ENCODE measurements around the gene CHD3. TPM values are rescaled to one million over a fixed set of nuclear protein-coding genes. Genes with fewer than 3 reads are reported as not detected.
A peak's percentile ranks its signal among the peaks of the same experiment; 100 is the strongest.

CHD3 gene
- total and polyA plus RNA-seq, 3 donors from 2014 or later, result 62.3 to 123 (median 111) TPM

DNA sequence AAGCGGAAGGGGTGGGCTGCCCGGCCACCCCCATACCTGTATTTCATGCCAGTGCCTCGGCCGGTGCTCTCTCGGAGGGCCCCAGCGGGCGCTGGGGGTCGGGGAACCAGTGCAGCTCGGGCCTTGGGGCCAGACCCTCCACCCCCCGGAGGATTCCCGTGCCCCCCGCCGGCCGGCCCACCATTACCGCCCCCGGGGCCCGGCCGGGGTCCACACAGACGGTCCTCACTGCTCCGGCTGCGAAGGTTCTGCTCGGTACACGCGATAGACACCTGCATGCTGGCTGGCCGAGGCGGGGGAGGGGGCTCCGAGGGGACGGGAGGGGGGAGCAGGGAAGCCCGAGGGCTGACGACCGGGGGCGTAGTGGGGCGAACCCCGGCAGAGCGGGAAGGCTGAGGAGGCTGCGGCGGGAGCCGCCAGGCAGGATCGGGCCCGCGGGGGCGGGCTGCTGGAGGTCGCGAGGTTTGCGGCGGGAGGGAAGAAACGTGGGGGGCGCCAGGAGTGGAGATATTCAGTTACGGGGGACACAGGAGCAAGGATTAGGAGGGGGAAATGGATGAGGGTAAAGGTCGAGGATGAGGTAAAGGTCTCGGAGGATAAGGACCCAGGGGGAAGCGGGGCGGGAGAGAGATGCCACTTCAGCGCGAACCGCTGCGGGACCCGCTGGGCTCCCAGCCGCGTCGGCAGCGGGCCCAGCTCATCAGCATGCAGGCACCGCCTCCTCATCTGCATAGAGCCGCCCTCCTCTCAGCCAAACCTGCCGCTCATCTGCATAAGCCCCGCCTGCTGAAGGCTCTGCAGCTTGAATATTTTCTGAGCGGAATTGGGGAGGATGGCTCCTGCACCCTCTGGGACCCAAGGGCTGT, 40.8 kb downstream of the CHD3 start, which contains the start of gene KCNAB3:
KCNAB3 (minus strand) TSS at position 699 of the 866 bp plus-strand sequence; CDS start at position 278, 421 bp downstream.
- TF ChIP-seq, protein P1, sequence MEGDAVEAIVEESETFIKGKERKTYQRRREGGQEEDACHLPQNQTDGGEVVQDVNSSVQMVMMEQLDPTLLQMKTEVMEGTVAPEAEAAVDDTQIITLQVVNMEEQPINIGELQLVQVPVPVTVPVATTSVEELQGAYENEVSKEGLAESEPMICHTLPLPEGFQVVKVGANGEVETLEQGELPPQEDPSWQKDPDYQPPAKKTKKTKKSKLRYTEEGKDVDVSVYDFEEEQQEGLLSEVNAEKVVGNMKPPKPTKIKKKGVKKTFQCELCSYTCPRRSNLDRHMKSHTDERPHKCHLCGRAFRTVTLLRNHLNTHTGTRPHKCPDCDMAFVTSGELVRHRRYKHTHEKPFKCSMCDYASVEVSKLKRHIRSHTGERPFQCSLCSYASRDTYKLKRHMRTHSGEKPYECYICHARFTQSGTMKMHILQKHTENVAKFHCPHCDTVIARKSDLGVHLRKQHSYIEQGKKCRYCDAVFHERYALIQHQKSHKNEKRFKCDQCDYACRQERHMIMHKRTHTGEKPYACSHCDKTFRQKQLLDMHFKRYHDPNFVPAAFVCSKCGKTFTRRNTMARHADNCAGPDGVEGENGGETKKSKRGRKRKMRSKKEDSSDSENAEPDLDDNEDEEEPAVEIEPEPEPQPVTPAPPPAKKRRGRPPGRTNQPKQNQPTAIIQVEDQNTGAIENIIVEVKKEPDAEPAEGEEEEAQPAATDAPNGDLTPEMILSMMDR (IDR thresholded peaks at IDR 0.05), result no peak
- no peak for TF ChIP-seq POLR2A (IDR thresholded peaks at IDR 0.05)
- peak; percentile 81 for DNase-seq
- Histone ChIP-seq H3K27ac (no peak within 1 kb of the TSS), H3K9me3 (no peaks in the 10 kb centered on the region), H3K4me3 (peak within 1 kb of the TSS in 1 of 2 donors; percentile 49), H3K4me1 (peaks cover 22% of the 10 kb centered on the region), H3K36me3 (ENCODE audit: low read depth, missing control alignments) (no peaks in the 10 kb centered on the region), H3K27me3 (no peaks in the 10 kb centered on the region)
- intact Hi-C loops (cut with DNase I; ENCODE audit: low total_unique reads), result no loop called here
- 28 to 30% methylated on average over 47 to 67 of the region's 67 CpGs for WGBS, 2 donors

DNA sequence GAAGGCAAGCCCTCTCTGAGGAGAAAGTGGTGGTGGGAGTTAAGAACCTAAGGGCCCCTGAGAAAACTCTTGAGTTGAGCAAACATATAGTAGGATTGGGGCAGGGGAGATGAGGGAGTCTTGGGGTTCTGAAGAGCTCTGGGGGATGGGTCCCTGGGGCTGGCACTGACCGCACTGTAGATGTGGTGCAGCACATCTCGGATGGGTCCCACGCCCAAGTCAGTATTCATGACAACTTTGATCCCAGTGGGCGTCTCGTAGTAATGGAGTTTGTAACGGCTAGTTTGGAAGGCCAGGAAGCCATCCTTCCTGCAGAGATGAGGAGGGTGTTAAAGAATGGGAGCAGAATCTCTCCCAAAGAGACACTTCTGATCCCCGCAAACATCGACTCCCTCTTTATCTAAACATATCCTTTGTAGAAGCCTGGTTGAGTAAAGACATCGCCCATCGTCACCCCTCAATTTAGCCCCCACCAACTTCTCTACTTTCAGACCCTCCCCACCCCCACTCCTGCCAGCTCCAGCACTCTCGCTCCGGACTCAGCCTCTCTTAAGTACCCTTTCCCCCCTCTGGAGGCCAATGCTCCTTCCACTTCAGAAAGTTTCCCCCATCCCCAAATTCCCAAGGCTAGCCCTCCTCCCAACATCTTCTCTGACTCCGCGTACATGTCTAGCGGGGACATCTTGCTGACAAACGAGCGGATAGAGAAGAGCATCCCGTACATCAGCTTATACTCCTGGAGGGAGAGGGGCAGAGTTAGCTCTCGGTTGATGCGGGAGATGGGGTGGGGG, 42.4 kb downstream of the CHD3 start:
- TF ChIP-seq POLR2A (IDR thresholded peaks at IDR 0.05), result no peak
- TF ChIP-seq, protein P1 (IDR thresholded peaks at IDR 0.05), result no peak
- no peak for DNase-seq
- peaks cover 22% of the 10 kb centered on the region for H3K4me1 ChIP-seq
- intact Hi-C loops (cut with DNase I; ENCODE audit: low total_unique reads), result no loop called here
- no peaks in the 10 kb centered on the region for H3K36me3 ChIP-seq (ENCODE audit: low read depth, missing control alignments)
- H3K4me3 ChIP-seq, result peak overlapping the region; percentile 78 to 86
- H3K9me3 ChIP-seq, result no peaks in the 10 kb centered on the region
- peak overlapping the region in 1 of 2 donors; percentile 19 for H3K27ac ChIP-seq
- no peaks in the 10 kb centered on the region for H3K27me3 ChIP-seq
- WGBS, 2 donors, result 26 to 35% methylated on average over 20 of the region's 20 CpGs

DNA sequence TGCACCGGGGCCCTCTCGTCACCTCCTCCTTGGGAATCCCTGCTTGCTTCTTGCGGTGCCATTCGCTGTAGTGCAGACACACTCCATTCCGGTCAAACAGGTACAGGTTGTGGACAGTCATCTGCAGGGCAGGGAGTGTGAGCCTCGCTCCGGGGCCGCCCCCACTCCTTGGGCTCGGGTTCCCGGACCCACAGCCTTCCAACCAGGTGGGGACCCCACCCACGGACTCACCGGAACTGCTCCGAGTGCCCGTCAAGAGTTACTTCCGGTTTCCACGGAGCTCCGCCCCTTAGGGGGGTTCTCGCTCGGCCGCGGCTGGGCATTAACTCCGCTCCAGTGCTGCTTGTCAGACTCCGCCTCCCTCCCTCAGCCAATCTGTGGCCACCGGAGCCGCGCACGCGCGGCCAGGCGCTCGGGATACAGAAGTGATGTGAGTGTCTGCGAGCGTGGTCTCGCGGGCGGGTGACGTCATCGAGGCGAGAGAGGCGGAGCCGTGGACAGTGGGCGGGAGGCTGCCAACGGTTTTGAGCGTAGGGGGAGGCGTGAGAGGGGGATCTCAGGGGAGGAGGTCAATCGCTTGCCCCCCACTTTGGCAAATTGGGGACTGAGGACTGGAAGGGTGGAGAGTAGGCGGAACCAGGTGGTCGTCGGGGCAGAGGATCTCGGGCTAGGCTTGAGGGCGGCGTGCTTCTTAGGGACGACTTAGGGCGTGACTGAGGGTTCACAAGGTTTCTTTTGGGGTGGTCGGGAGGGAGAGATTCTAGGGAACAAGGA, 43.3 kb downstream of the CHD3 start, which contains the start of the genes CNTROB and TRAPPC1:
CNTROB (plus strand) TSS at position 498 of the 774 bp plus-strand sequence. CDS start 874 bp downstream, outside the sequence.
TRAPPC1 (minus strand) TSS at position 238 of the 774 bp plus-strand sequence; CDS start at position 121, 117 bp downstream.
- Histone ChIP-seq H3K27ac (peak within 1 kb of the TSS; percentile 15 to 79), H3K27me3 (no peaks in the 10 kb centered on the region), H3K4me3 (peak within 1 kb of the TSS; percentile 78 to 86), H3K9me3 (no peaks in the 10 kb centered on the region), H3K36me3 (ENCODE audit: low read depth, missing control alignments) (no peaks in the 10 kb centered on the region), H3K4me1 (peaks cover 22% of the 10 kb centered on the region)
- intact Hi-C loops (cut with DNase I; ENCODE audit: low total_unique reads), result no loop called here
- peak; percentile 100 for DNase-seq
- TF ChIP-seq, protein P1 (IDR thresholded peaks at IDR 0.05), result no peak
- TF ChIP-seq POLR2A (IDR thresholded peaks at IDR 0.05), result peak; percentile 80
- WGBS, 2 donors, result 0% methylated on average over 32 to 55 of the region's 55 CpGs

DNA sequence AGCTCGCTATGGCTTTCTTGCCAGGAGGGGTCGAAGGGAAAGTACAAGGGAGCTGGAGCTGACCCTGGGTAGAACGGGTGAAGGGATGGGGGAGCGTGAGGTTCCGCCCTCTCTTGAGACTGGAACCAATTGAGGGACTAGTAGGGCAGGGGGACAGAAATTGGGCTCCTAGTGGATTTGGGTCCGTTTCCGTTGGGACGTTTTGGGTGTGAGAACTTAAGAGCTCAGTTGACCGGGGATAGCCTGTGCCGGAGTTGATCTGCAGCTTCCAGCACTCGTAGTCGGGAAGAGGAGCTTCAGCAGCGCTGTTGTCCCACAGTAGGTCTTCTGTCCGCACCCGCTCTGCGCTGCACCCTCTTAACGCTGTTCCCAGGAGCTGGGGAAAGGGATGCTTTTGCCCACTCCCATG, 43.9 kb downstream of the CHD3 start:
- intact Hi-C loops (cut with DNase I; ENCODE audit: low total_unique reads), result no loop called here
- TF ChIP-seq POLR2A (IDR thresholded peaks at IDR 0.05), result no peak
- TF ChIP-seq, protein P1 (IDR thresholded peaks at IDR 0.05), result no peak
- 0 to 1% methylated on average over 14 to 17 of the region's 17 CpGs for WGBS, 2 donors
- Histone ChIP-seq H3K36me3 (ENCODE audit: low read depth, missing control alignments) (no peaks in the 10 kb centered on the region), H3K9me3 (no peaks in the 10 kb centered on the region), H3K27ac (peak overlapping the region; percentile 15 to 79), H3K4me3 (peak overlapping the region; percentile 78 to 86), H3K4me1 (peaks cover 22% of the 10 kb centered on the region), H3K27me3 (no peaks in the 10 kb centered on the region)
- DNase-seq, result peak; percentile 47
